CD4-positive, alpha-beta memory T cell (primary cell): ENCODE measurements around the gene CXCL13. TPM values are rescaled to one million over a fixed set of nuclear protein-coding genes. Genes with fewer than 3 reads are reported as not detected.

Source experiments
- CTCF ChIA-PET: fragments of 350-600 bp; sonication (Branson Sonifier 250); formaldehyde crosslinking; loops from one replicate; lab custom pipeline; 2021; ENCODE audit warnings: inconsistent platforms; ENCODE audit not compliant: partially characterized antibody; lab: Charles Lee
- POLR2A ChIA-PET: fragments of 350-600 bp; sonication (Branson Sonifier 250); formaldehyde crosslinking; loops from one replicate; lab custom pipeline; 2021; ENCODE audit not compliant: partially characterized antibody; lab: Charles Lee
- DNase-seq, 5 donors: peaks; one replicate each; pipeline versions ENCODE4 v3.0.0 to v3.0.0-alpha.2; 2020 to 2022; ENCODE audit warnings: mixed read lengths in 1 of 5
- H3K27ac ChIP-seq: one replicate; pipeline ENCODE4 v1.7.0; 2013; ENCODE audit warnings: low read depth, low read length
- H3K27me3 ChIP-seq: 2 replicates; pipeline ENCODE4 v1.7.0; 2013; ENCODE audit warnings: mild to moderate bottlenecking, low read length, moderate library complexity; ENCODE audit not compliant: insufficient read depth
- H3K36me3 ChIP-seq: 2 replicates; pipeline ENCODE4 v1.7.0; 2013; ENCODE audit warnings: mild to moderate bottlenecking, low read length, moderate library complexity; ENCODE audit not compliant: insufficient read depth
- H3K4me1 ChIP-seq: 2 replicates; pipeline ENCODE4 v1.7.0; 2013; ENCODE audit warnings: mild to moderate bottlenecking, low read length, moderate library complexity; ENCODE audit not compliant: insufficient read depth
- H3K4me3 ChIP-seq, 2 donors: one replicate each; pipeline ENCODE4 v1.7.0; 2013; ENCODE audit warnings: low read length in 2 of 2, mild to moderate bottlenecking in 1 of 2
- H3K9me3 ChIP-seq, 2 donors: one replicate each; pipeline ENCODE4 v1.7.0; 2013; ENCODE audit warnings: low read length in 2 of 2, control low read depth in 1 of 2; ENCODE audit not compliant: control insufficient read depth in 1 of 2
- H3K27ac Mint-ChIP-seq, 7 donors: one replicate each; pipeline ENCODE4 v1.8.0; 2020 to 2021; ENCODE audit warnings: mixed read lengths in 7 of 7, mild to moderate bottlenecking in 6 of 7, inconsistent platforms in 3 of 7, moderate library complexity in 3 of 7
- H3K27me3 Mint-ChIP-seq, 2 donors: one replicate each; pipeline ENCODE4 v1.8.0; 2020 to 2021; ENCODE audit warnings: mixed read lengths in 2 of 2
- H3K36me3 Mint-ChIP-seq, 2 donors: one replicate each; pipeline ENCODE4 v1.8.0; 2020 to 2021; ENCODE audit warnings: mixed read lengths in 2 of 2, inconsistent platforms in 1 of 2, mild to moderate bottlenecking in 1 of 2
- H3K4me1 Mint-ChIP-seq, 4 donors: one replicate each; pipeline ENCODE4 v1.8.0; 2020 to 2021; ENCODE audit warnings: mixed read lengths in 4 of 4, mild to moderate bottlenecking in 1 of 4
- H3K4me3 Mint-ChIP-seq, 8 donors: one replicate each; pipeline ENCODE4 v1.8.0; 2020 to 2021; ENCODE audit warnings: mixed read lengths in 8 of 8, mild to moderate bottlenecking in 7 of 8, moderate library complexity in 6 of 8, inconsistent platforms in 3 of 8
- H3K9me3 Mint-ChIP-seq, 8 donors: one replicate each; pipeline ENCODE4 v1.8.0; 2020 to 2021; ENCODE audit warnings: mixed read lengths in 8 of 8, mild to moderate bottlenecking in 5 of 8, inconsistent platforms in 3 of 8, moderate library complexity in 1 of 8
- intact Hi-C: fragments of 100-400 bp; cut with micrococcal nuclease; formaldehyde crosslinking; loops from one replicate; pipeline ENCODE4 v1.15.1; 2023
- polyA plus RNA-seq, 2 donors: library from polyadenylated mRNA; unstranded; fragments of 300-500 nt; fragmentation: Illumina TruSeq; gene quantifications; one replicate each; pipeline ENCODE4 v1.2.3, GENCODE V29; 2021
- total RNA-seq, 2 experiments: library from RNA; stranded (reverse); gene quantifications; one replicate each; pipeline ENCODE4 v1.2.3, GENCODE V29; 2021

Gene CXCL13
- total and polyA plus RNA-seq, 4 experiments from 2014 or later, result 0.60 TPM; not detected in 3

DNA sequence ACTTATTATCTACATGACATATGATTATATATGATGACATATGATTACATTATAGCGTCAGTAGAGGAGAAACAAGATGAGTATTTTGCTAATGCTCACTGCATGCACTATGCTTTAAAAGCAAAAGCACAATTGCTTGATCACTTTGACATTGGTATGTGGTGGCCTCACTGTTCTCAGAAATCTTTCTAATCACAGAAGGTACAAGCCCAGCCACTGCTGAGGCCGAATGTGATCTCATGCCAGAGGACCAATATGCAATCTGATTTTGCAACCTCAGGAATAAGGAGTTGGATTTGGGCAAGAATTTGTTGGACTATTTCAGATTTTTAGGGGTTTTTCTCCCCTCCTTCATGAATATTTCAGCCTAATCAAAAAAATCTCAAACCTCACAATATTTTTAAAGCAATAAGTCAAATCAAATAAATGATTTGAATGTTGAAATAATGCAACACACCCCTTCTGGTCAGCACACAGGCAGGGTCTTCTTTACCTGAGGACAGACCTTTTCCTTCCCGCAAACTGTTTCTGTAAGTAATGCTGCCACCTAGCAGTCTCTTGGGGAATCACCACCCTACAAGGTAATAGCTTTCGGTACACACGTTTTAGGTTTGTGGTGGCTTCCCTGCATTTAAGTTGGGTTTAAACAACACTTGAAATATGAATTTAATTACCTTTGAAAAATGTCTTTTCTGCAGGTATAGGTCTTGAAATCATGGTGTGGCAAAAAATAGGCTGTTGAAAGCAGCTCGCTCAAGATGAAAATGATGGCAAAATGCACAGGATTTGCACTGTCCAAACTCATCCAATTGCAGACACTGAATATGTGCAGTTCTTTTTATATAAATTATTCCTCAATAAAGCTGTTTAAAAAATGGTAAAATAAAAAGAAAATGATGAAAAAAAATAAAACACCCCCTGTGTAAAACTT lies 4.8 kb upstream of the CXCL13 start:
- H3K27me3 ChIP-seq, result no peaks in the 10 kb centered on the region
- no peaks in the 10 kb centered on the region for H3K36me3 ChIP-seq
- CTCF ChIA-PET, result interaction anchor here (0.8 to 5.5 kb wide), 19 partner anchors 9 to 278 kb away, joined by 3 to 39 read pairs (median 4); no protein-coding TSS in a partner anchor
- intact Hi-C loops, result loop anchor here (1.0 to 5.0 kb wide), 3 partner anchors 215 to 1088 kb away; no protein-coding TSS in a partner anchor
- Mint-ChIP-seq H3K4me1 (peaks cover 0 to 4% (median 0%) of the 10 kb centered on the region in 4 donors), H3K4me3 (no peak overlapping the region), H3K36me3 (no peaks in the 10 kb centered on the region), H3K9me3 (peaks cover 0 to 4% (median 0%) of the 10 kb centered on the region in 8 donors), H3K27me3 (peaks cover 10 to 13% of the 10 kb centered on the region in 2 donors), H3K27ac (no peak overlapping the region)
- H3K9me3 ChIP-seq, result no peaks in the 10 kb centered on the region
- POLR2A ChIA-PET, result no interaction called here
- H3K4me3 ChIP-seq, result no peak overlapping the region
- DNase-seq, result peak in 4 of 5 donors; percentile 11 to 21 (median 13)
- H3K27ac ChIP-seq, result no peak overlapping the region
- no peaks in the 10 kb centered on the region for H3K4me1 ChIP-seq

- CTCF ChIA-PET, result interaction anchor here (0.8 to 5.5 kb wide), 18 partner anchors 9 to 277 kb away, joined by 3 to 39 read pairs (median 4); no protein-coding TSS in a partner anchor
These were observed 3.9 kb upstream of the CXCL13 start for GRCh38 chr4:77601614-77602187.

DNA sequence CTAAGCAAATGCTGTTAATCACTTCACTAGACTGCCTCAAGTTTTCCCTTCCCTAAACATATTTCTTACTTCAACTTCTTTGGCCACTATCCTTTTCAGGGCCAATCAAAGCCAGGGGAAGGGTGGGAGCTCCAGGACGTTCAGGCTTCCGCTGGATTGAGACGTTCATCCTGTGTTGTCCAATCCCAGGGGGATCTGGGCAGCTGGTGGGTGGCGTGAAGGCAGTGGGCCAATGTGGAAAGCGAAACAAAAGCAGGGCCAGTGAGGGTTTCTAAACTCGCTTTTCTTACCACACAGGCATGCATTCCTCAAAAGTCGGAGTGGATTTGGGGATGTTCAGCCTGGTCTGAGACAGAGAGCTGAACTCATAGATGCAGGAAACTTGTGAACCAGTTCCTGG lies 7.6 kb downstream of the CXCL13 start:
- Mint-ChIP-seq H3K9me3 (no peaks in the 10 kb centered on the region), H3K27me3 (peaks cover 13 to 17% of the 10 kb centered on the region in 2 donors), H3K36me3 (no peaks in the 10 kb centered on the region), H3K4me3 (no peak overlapping the region), H3K27ac (no peak overlapping the region), H3K4me1 (no peaks in the 10 kb centered on the region)
- Histone ChIP-seq H3K4me3 (no peak overlapping the region), H3K27ac (no peak overlapping the region), H3K4me1 (no peaks in the 10 kb centered on the region), H3K36me3 (no peaks in the 10 kb centered on the region), H3K9me3 (no peaks in the 10 kb centered on the region), H3K27me3 (no peaks in the 10 kb centered on the region)
- DNase-seq, result no peak
- intact Hi-C loops, result no loop called here
- CTCF ChIA-PET, result interaction anchor here (1.9 kb wide), 1 partner anchor 12 kb away, joined by 6 read pairs; no protein-coding TSS in a partner anchor
- POLR2A ChIA-PET, result no interaction called here

More at GRCh38 chr4:77601614-77602187, 3.9 kb upstream of the CXCL13 start:
- Mint-ChIP-seq H3K4me3 (no peak overlapping the region), H3K36me3 (no peaks in the 10 kb centered on the region), H3K27me3 (peaks cover 10 to 12% of the 10 kb centered on the region in 2 donors), H3K4me1 (peaks cover 0 to 4% (median 0%) of the 10 kb centered on the region in 4 donors), H3K9me3 (peaks cover 0 to 4% (median 0%) of the 10 kb centered on the region in 8 donors), H3K27ac (no peak overlapping the region)
- no peaks in the 10 kb centered on the region for H3K27me3 ChIP-seq
- H3K4me1 ChIP-seq, result no peaks in the 10 kb centered on the region
- H3K9me3 ChIP-seq, result no peaks in the 10 kb centered on the region
- no peaks in the 10 kb centered on the region for H3K36me3 ChIP-seq
- no peak overlapping the region for H3K27ac ChIP-seq
- intact Hi-C loops, result loop anchor here (1.0 to 5.0 kb wide), 3 partner anchors 216 to 1089 kb away; no protein-coding TSS in a partner anchor
- POLR2A ChIA-PET, result no interaction called here
- DNase-seq, result no peak
- no peak overlapping the region for H3K4me3 ChIP-seq

- no peaks in the 10 kb centered on the region for H3K36me3 ChIP-seq
- POLR2A ChIA-PET, result no interaction called here
- no peak for DNase-seq
- H3K27ac ChIP-seq, result no peak overlapping the region
- H3K9me3 ChIP-seq, result no peaks in the 10 kb centered on the region
- Mint-ChIP-seq H3K9me3 (no peaks in the 10 kb centered on the region), H3K36me3 (no peaks in the 10 kb centered on the region), H3K4me3 (no peak overlapping the region), H3K27me3 (peaks cover 15 to 25% of the 10 kb centered on the region in 2 donors), H3K27ac (no peak overlapping the region), H3K4me1 (peaks cover 5 to 9% (median 6%) of the 10 kb centered on the region in 4 donors)
- H3K27me3 ChIP-seq, result no peaks in the 10 kb centered on the region
- intact Hi-C loops, result no loop called here
- peaks cover 3% of the 10 kb centered on the region for H3K4me1 ChIP-seq
- H3K4me3 ChIP-seq, result no peak overlapping the region
- CTCF ChIA-PET, result no interaction called here
These were observed 9.5 kb downstream of the CXCL13 start for GRCh38 chr4:77615153-77615552.

- no peaks in the 10 kb centered on the region for H3K36me3 Mint-ChIP-seq
- no peak for DNase-seq
- no peaks in the 10 kb centered on the region for H3K36me3 ChIP-seq
- H3K4me3 Mint-ChIP-seq, result no peak overlapping the region
- intact Hi-C loops, result no loop called here
- H3K27ac ChIP-seq, result no peak overlapping the region
- no peaks in the 10 kb centered on the region for H3K27me3 ChIP-seq
- POLR2A ChIA-PET, result no interaction called here
- no peaks in the 10 kb centered on the region for H3K9me3 Mint-ChIP-seq
- peaks cover 5 to 9% (median 6%) of the 10 kb centered on the region in 4 donors for H3K4me1 Mint-ChIP-seq
- peaks cover 10 to 25% of the 10 kb centered on the region in 2 donors for H3K27me3 Mint-ChIP-seq
- CTCF ChIA-PET, result interaction anchor here (1.1 to 2.0 kb wide), 5 partner anchors 10 to 16 kb away, joined by 6 to 8 read pairs (median 7); partner anchors contain the start of gene CXCL13
- peaks cover 3% of the 10 kb centered on the region for H3K4me1 ChIP-seq
- H3K27ac Mint-ChIP-seq, result no peak overlapping the region
- H3K4me3 ChIP-seq, result no peak overlapping the region
- H3K9me3 ChIP-seq, result no peaks in the 10 kb centered on the region
These were observed 11.6 kb downstream of the CXCL13 start for GRCh38 chr4:77617203-77617602.

DNA sequence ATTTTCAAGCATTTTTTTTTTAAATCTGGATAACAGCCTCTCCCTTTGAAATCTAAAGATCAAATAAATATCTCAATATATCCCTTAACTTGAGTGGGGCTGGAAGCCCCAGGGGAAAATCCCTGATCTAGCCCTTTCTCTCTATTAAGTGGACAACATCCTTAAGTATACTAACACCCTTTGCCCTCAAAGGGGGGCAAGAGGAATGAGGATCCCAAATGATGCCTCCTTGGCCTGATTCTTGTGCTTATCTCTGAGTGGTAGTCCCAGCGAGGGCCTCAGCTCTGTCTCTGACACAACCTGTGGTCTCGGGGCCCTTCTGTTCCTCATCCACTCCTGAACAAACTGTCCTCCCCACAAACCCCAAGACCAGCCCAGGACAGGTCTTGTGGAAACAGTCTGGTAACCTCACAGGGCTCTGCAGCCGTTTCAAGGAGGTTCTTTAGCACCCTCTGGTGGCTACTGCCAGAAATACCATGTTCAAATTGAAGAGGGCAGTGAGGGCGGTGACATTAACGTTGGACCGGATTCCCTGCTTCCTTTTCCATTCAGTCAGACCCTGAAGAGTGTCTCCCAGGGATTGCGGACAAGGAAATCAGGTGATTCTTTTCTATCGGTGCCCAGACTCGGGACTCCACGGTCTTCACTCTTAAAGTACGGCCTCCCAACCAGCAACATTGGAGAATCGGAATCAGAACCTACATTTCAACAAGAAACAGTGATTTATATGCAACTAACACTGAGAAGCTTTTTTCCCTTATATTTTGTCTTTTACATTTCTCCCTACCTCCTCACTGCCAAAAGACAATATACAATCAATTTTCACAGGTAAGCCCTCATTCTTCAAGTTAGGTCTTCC lies 13.0 kb downstream of the CXCL13 start:
- POLR2A ChIA-PET, result no interaction called here
- H3K27me3 ChIP-seq, result no peaks in the 10 kb centered on the region
- DNase-seq, result peak; percentile 37 to 58 (median 45)
- Mint-ChIP-seq H3K4me1 (peaks cover 5 to 9% (median 6%) of the 10 kb centered on the region in 4 donors), H3K4me3 (peak overlapping the region in 1 of 8 donors; percentile 45), H3K36me3 (no peaks in the 10 kb centered on the region), H3K27ac (no peak overlapping the region), H3K27me3 (peaks cover 2 to 15% of the 10 kb centered on the region in 2 donors), H3K9me3 (no peaks in the 10 kb centered on the region)
- no peaks in the 10 kb centered on the region for H3K9me3 ChIP-seq
- peaks cover 3% of the 10 kb centered on the region for H3K4me1 ChIP-seq
- CTCF ChIA-PET, result interaction anchor here (0.8 to 2.6 kb wide), 13 partner anchors 9 to 1187 kb away, joined by 3 to 13 read pairs (median 6); partner anchors contain the start of gene CXCL13
- intact Hi-C loops, result loop anchor here (1.0 kb wide), 2 partner anchors 233 to 378 kb away; no protein-coding TSS in a partner anchor
- H3K36me3 ChIP-seq, result no peaks in the 10 kb centered on the region
- H3K27ac ChIP-seq, result no peak overlapping the region
- H3K4me3 ChIP-seq, result no peak overlapping the region
